SK-N-SH treated with all-trans-retinoic acid at 6 μM for 48 hours (cell line): ENCODE data around the gene DPYD.

Experiments
- ATAC-seq: fragments of 200-7000 bp; cut with Tn5 transposase; 3 replicates; pipeline ENCODE4 v1.9.1; 2020; ENCODE audit warnings: mild to moderate bottlenecking, moderate library complexity
- ARNTL ChIP-seq: fragments of 450-650 bp; formaldehyde crosslinking; IDR thresholded peaks from 2 replicates; pipeline ENCODE4 v1.5.0; 2020; ENCODE audit warnings: low read depth, mild to moderate bottlenecking, moderate library complexity, borderline replicate concordance
- BACH2 ChIP-seq: fragments of 250-450 bp; sonication (Bioruptor Pico); IDR thresholded peaks from 2 replicates; pipeline ENCODE4 v1.9.0; 2021; ENCODE audit warnings: mild to moderate bottlenecking, borderline replicate concordance
- CREB5 ChIP-seq: fragments of 250-450 bp; sonication (Bioruptor Pico); IDR thresholded peaks from 2 replicates; pipeline ENCODE4 v1.5.1; 2020; ENCODE audit warnings: low read depth, mild to moderate bottlenecking, moderate library complexity
- CSRNP3 ChIP-seq: fragments of 250-450 bp; sonication (Bioruptor Pico); IDR thresholded peaks from 2 replicates; pipeline ENCODE4 v1.5.1; 2021; ENCODE audit warnings: mild to moderate bottlenecking, moderate library complexity
- ESRRG ChIP-seq: fragments of 250-450 bp; sonication (Bioruptor Pico); IDR thresholded peaks from 2 replicates; pipeline ENCODE4 v1.6.1; 2021; ENCODE audit warnings: mild to moderate bottlenecking
- GLIS3 ChIP-seq: fragments of 250-450 bp; sonication (Bioruptor Pico); IDR thresholded peaks from 2 replicates; pipeline ENCODE4 v1.5.0; 2020; ENCODE audit warnings: mild to moderate bottlenecking, moderate library complexity
- ISL1 ChIP-seq: fragments of 250-450 bp; sonication (Bioruptor Pico); IDR thresholded peaks from 2 replicates; pipeline ENCODE4 v2.1.2; 2022; ENCODE audit warnings: mild to moderate bottlenecking, moderate library complexity
- OSR1 ChIP-seq: fragments of 250-450 bp; sonication (Bioruptor Pico); IDR thresholded peaks from 2 replicates; pipeline ENCODE4 v1.8.0; 2022; ENCODE audit warnings: moderate library complexity, mild to moderate bottlenecking, inconsistent platforms
- PATZ1 ChIP-seq: fragments of 250-450 bp; sonication (Bioruptor Pico); IDR thresholded peaks from 2 replicates; pipeline ENCODE4 v1.8.0; 2020; ENCODE audit warnings: mild to moderate bottlenecking, moderate library complexity, borderline replicate concordance
- RARB ChIP-seq: fragments of 250-450 bp; sonication (Bioruptor Pico); IDR thresholded peaks from 2 replicates; pipeline ENCODE4 v1.8.0; 2021; ENCODE audit warnings: mild to moderate bottlenecking, moderate library complexity
- SNAI2 ChIP-seq: fragments of 250-450 bp; sonication (Bioruptor Pico); IDR thresholded peaks from 2 replicates; pipeline ENCODE4 v1.5.0; 2020; ENCODE audit warnings: mild to moderate bottlenecking, moderate library complexity
- TCF4 ChIP-seq: fragments of 250-450 bp; sonication (Bioruptor Pico); IDR thresholded peaks from 2 replicates; pipeline ENCODE4 v1.8.0; 2021; ENCODE audit warnings: mild to moderate bottlenecking, moderate library complexity, borderline replicate concordance
- TOX ChIP-seq: fragments of 250-450 bp; sonication (Bioruptor Pico); IDR thresholded peaks from 2 replicates; pipeline ENCODE4 v1.8.0; 2021; ENCODE audit warnings: mild to moderate bottlenecking, moderate library complexity, borderline replicate concordance
- TSHZ2 ChIP-seq: fragments of 250-450 bp; sonication (Bioruptor Pico); IDR thresholded peaks from 2 replicates; pipeline ENCODE4 v1.5.0; 2020; ENCODE audit warnings: mild to moderate bottlenecking, moderate library complexity
- ZFP3 ChIP-seq: fragments of 250-450 bp; sonication (Bioruptor Pico); IDR thresholded peaks from 2 replicates; pipeline ENCODE4 v1.5.0; 2020; ENCODE audit warnings: mild to moderate bottlenecking, moderate library complexity
- ZNF565 ChIP-seq: fragments of 450-650 bp; formaldehyde crosslinking; conservative IDR thresholded peaks from 2 replicates; pipeline ENCODE4 v1.5.0; 2020; ENCODE audit warnings: low read depth, mild to moderate bottlenecking, moderate library complexity
- ZNF70 ChIP-seq: fragments of 450-650 bp; formaldehyde crosslinking; IDR thresholded peaks from 2 replicates; pipeline ENCODE4 v1.5.0; 2020; ENCODE audit warnings: mild to moderate bottlenecking, moderate library complexity
- ZNF8 ChIP-seq: fragments of 450-650 bp; formaldehyde crosslinking; IDR thresholded peaks from 2 replicates; pipeline ENCODE4 v1.5.0; 2020; ENCODE audit warnings: mild to moderate bottlenecking, moderate library complexity

DPYD gene

GRCh38 chr1:97610102-97610501, 310.7 kb downstream of the DPYD start:
- no peak for TF ChIP-seq BACH2 (CRISPR knock-in tag)
- TF ChIP-seq SNAI2 (CRISPR knock-in tag), result no peak
- TF ChIP-seq ESRRG, result no peak
- no peak for TF ChIP-seq ZFP3 (CRISPR knock-in tag)
- TF ChIP-seq TOX (CRISPR knock-in tag), result no peak
- TF ChIP-seq RARB, result no peak
- no peak for TF ChIP-seq ZNF70
- TF ChIP-seq CREB5 (CRISPR knock-in tag), result no peak
- ATAC-seq, result no peak

GRCh38 chr1:97608272-97608671, 312.6 kb downstream of the DPYD start:
- no peak for ATAC-seq
- TF ChIP-seq CREB5 (CRISPR knock-in tag), result no peak
- no peak for TF ChIP-seq OSR1 (CRISPR knock-in tag)
- TF ChIP-seq SNAI2 (CRISPR knock-in tag), result no peak
- TF ChIP-seq BACH2 (CRISPR knock-in tag), result no peak
- no peak for TF ChIP-seq TCF4 (CRISPR knock-in tag)
- no peak for TF ChIP-seq GLIS3
- TF ChIP-seq ZFP3 (CRISPR knock-in tag), result no peak
- TF ChIP-seq ISL1, result no peak
- no peak for TF ChIP-seq RARB

GRCh38 chr1:97603776-97604175, 317.1 kb downstream of the DPYD start:
- ATAC-seq, result peak; percentile 85

More at GRCh38 chr1:97603776-97604175, 317.1 kb downstream of the DPYD start:
- no peak for TF ChIP-seq ARNTL (CRISPR knock-in tag)
- TF ChIP-seq PATZ1 (CRISPR knock-in tag), result no peak
- no peak for TF ChIP-seq ZNF565 (CRISPR knock-in tag)
- TF ChIP-seq CSRNP3, result no peak
- no peak for TF ChIP-seq CREB5 (CRISPR knock-in tag)
- no peak for TF ChIP-seq TSHZ2 (CRISPR knock-in tag)
- TF ChIP-seq ESRRG, result no peak
- no peak for TF ChIP-seq BACH2 (CRISPR knock-in tag)
- no peak for TF ChIP-seq SNAI2 (CRISPR knock-in tag)
- TF ChIP-seq ZNF8 (CRISPR knock-in tag), result no peak
